Cardiac septum (tissue), 1 donor: ENCODE measurements around the gene MT1E. TPM values are rescaled to one million over a fixed set of nuclear protein-coding genes. Genes with fewer than 3 reads are reported as not detected.
"Not testable (repeated sequence)": the region's sequence is repeated elsewhere in the genome, so short reads cannot be mapped to it uniquely, and the experiment has no call there.

Source experiments
- DNase-seq: peaks from one replicate; pipeline ENCODE4 v3.0.0-alpha.2; 2020; ENCODE audit warnings: low spot score
- intact Hi-C: fragments of 100-400 bp; cut with DNase I; formaldehyde crosslinking; loops from one replicate; pipeline ENCODE4 v1.14.0; 2022
- long read RNA-seq: library from polyadenylated mRNA; unstranded; transcript quantifications from one replicate; pipeline ENCODE4 v2.0.0, GENCODE V29; 2021
- total RNA-seq: library from RNA; stranded (reverse); fragmentation: NEBNext Ultra II Directional; extraction: Animal tissue kit (Norgen Biotek cat#: 25700); gene quantifications from one replicate; pipeline ENCODE4 v1.2.1, GENCODE V29; 2021
- donor health status: DM: no; HTN: no; CAD: no.

The MT1E gene
- total RNA-seq: 36.1 TPM
- long read RNA-seq, partial matches to known transcripts: 0 of 4 reads
- long read RNA-seq, other reads (novel, unspliced or antisense): 0 of 4 reads

DNA sequence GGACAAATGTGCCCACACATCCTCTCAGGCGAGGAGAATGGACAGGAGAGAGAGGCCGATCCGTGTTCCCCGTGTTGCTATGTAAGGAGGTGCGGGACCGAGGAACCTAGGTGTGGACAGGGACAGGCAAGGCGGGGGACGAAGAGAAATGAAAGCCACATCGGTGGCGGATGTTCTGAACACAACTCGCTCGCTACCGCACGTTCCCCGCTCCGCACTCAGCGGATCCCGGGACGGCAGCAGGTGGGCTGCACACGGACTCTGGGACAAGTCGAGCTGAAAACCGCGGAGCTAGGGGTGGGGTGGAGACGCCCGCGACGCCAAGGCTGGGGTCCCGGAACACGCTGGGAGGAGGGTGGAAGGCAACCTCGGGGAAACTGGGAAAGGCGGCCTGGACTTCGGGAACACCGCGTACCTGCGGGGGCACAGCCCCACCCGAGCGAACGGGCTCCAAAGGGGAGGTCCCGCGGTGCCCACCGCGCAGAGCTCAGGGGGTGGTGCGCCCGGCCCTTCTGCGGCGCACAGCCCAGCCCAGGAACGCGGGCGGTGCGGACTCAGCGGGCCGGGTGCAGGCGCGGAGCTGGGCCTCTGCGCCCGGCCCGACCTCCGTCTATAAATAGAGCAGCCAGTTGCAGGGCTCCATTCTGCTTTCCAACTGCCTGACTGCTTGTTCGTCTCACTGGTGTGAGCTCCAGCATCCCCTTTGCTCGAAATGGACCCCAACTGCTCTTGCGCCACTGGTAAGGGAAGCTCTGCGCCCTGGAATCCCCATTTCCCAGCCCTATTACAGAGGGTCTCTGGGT lies at the start of gene MT1E:
Gene MT1E, plus strand, starts transcription at position 642 of the 803 bp plus-strand sequence. Its CDS starts 71 bp downstream, at position 713.
- intact Hi-C loops: no loop called here
- no peak for DNase-seq

DNA sequence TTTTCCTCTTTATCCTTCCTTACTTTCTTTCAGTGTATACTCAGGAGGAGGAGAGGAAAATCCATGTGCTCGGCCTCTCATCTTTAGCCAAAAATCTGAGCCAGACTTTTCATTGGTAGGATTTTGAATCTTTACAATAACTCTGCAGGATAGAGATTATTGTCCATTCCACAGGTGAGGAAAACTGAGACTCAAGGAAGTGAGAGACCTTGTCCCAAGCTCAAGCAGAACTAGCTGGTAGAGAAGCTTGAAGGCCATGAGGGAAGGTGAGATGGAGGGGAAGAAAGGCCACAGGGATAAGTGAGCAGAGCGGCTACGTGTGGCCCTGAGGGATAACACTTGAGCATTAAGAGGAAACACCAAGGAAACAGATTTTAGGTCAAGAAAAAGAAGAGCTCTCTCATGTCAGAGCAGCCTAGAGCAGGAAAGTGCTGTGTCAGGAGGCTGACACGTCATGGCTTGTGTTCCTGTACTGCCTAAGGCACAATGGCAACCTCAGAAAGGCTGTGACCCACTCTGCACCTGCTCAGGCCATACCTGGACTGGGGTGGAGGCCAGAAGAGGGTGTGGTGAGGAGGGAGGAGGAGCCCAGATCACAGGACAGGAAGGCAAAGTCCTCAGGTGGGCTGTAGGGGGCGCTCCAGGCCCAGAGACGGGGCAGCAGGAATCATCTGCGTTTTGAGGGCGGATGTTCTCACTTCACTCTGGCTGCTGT lies 48.8 kb upstream of the MT1E start:
- intact Hi-C loops: loop anchor here (5.0 kb wide), 1 partner anchor 126 kb away; no protein-coding TSS in a partner anchor
- peak; percentile 83 for DNase-seq

DNA sequence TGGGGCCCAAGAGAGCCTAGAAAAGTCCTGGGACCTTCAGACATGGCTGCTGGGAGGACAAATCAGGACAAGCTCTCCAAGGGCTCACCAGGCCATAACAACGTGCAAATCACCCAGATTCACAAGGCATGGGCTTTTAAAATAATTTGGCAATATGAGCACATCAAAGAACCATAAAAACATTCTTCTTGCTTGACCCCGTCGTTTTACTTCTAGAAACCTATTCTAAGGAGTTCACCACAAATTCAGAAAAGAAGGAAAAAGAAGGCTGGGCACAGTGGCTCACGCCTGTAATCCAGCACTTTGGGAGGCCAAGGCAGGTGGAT lies 48.3 kb upstream of the MT1E start:
- DNase-seq: no peak
- intact Hi-C loops: loop anchor here (5.0 kb wide), 1 partner anchor 125 kb away; no protein-coding TSS in a partner anchor

DNA sequence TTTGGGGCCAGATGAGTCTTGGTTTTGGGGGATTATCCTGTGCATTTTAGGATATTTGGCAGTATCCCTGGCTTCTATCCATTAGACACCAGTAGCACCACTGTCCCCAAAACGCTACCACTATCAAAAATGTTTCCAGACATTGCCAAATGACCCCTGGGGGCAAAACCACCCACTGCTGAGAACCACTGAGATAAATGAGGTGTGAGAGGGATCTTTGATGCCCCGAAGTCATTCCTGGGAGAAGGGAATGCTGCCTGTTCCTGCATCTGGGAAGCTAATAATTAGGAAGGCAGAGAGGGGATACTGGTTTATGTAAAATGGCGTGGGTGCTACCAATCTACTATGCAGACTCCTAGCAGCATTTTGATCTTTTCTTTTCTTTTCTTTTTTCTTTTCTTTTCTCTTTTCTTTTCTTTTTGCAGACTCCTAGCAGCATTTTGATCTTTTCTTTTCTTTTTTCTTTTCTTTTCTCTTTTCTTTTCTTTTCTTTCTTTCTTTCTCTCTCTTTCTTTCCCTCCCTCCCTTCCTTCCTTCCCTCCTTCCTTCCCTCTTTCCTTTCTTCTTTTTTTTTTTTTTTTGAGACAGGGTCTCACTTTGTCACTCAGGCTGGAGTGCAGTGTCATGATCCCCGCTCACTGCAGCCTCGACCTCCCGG lies 45.1 kb upstream of the MT1E start:
- DNase-seq: no peak
- intact Hi-C loops: no loop called here

DNA sequence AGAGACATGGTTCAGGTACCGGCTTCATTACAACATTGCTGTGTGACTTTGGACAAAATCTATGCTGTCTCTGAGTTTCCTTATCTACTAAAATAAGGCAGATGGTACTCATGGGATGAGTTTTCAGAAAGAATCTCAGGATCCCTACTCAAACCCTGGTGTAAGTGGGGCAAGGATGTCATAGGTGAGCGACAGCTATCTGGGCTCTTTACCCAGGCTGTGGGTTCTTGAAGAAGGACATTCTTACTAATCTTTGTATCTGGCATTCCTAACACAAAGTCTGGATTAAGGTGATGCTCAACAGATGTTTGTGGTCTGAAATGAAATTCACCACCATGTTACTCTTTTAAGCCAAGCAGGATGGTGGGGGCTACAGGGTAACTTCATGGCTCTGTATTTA lies 42.7 kb upstream of the MT1E start:
- DNase-seq, intact Hi-C loops: not testable (repeated sequence)

DNA sequence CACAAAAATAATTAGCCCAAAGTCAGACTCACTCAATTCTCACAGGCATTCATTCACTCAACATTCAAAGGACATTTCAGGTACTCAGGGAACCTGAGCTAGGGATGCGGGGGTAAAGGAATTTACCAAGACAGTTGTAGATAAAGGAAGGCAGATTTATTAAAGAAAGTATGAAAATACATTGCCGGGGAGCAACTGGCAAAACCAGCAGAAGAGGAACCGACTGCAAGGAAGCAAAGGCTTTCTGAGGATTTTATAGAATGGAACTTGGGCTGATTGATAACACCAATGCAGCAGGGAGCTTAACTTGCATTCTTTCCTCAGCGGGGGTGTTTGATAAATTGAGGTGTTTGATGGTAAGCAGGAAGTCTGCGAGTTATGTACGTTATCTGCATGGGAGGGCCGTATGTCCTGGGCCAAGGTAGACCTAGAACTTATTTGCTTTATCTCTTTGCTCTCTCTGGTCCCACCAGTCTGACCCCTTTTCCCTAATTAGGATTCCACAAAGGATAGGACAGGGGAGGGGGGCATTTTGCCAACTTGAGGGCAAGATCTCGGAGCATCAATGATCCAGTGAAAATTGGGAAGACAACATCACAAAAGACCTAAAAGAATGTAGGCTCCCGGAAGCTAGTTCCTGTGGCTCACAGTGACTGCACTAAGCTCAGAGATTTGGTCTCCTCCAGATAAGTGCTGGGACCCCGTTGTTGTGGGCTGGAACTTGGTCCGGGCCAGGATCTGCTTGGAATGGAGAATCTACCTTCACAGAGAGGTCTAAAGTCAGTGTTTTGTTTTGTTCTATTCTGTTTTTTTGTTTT lies 42.0 kb upstream of the MT1E start:
- intact Hi-C loops: no loop called here
- DNase-seq: no peak

DNA sequence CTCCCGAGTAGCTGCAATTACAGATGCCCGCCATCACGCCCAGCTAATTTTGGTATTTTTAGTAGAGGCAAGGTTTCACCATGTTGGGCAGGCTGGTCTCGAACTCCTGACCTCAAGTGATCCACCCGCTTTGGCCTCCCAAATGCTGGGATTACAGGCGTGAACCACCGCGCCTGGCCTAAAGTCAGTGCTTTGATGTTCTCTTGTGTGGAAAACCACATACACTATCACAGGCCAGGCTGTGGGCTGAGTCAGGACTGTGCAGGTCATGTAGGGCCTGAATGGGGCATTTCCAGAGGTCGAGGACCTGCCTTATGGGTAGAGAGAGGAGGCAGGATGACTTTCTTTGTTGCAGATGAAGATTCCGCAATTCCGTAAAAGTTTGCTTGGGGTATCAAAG lies 41.3 kb upstream of the MT1E start:
- intact Hi-C loops: no loop called here
- DNase-seq: no peak

DNA sequence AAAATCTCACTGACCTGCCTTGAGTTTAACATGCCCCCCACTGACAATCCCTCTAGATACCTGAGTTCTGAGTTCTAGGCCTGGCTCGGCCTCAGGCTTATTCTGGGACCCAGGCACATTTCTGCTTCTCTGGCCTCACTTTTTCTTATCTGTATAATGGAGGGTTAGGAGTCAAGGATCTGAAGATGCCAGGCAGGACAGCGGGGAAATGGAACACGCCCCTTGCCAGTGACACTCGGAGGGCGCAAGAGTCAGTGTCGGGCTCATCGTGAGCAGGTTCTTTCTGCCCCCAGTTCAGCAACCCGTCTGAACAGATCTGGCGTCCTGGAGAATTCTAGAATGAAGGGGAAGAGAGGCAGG lies 36.8 kb upstream of the MT1E start:
- DNase-seq: no peak
- intact Hi-C loops: no loop called here

DNA sequence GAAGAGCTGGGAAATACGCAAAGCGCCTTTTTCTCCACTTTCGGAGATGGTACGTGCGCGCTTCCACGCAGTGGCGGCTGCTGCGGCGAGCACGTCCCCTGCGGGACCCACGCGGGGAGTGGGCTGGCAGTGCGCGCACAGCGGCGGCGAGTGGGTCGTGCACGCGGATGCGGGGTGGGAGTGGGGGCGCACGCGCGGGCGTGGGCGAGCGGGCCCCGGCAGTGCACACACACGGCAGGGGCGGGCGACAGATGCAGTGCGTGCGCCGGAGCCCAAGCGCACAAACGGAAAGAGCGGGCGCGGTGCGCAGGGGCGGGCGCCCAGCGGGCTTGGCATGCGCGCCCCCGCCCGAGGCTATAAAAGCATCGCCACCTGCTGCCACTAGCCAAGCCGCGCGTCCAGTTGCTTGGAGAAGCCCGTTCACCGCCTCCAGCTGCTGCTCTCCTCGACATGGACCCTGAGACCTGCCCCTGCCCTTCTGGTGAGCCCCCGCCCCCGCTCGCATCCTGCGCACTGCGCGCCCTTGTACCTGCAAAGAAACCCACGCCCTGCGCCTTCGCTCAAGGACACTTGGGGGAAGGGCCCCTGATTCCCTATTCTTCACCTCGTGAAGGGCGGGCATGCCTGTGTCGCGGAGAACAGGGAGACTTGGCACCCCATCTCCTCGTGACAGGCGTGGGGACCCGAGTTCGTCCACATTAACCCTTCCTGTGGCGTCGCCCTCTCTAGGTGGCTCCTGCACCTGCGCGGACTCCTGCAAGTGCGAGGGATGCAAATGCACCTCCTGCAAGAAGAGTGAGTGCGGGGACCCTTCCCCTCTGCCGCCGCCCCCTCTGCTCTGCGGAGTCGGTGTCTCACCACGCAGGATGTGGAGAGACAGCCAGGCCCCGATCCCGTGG lies 36.2 kb upstream of the MT1E start, which contains the start of gene MT3:
Gene MT3, plus strand, starts transcription at position 388 of the 899 bp plus-strand sequence. Its CDS starts 63 bp downstream, at position 451.
- intact Hi-C loops: no loop called here
- DNase-seq: no peak

DNA sequence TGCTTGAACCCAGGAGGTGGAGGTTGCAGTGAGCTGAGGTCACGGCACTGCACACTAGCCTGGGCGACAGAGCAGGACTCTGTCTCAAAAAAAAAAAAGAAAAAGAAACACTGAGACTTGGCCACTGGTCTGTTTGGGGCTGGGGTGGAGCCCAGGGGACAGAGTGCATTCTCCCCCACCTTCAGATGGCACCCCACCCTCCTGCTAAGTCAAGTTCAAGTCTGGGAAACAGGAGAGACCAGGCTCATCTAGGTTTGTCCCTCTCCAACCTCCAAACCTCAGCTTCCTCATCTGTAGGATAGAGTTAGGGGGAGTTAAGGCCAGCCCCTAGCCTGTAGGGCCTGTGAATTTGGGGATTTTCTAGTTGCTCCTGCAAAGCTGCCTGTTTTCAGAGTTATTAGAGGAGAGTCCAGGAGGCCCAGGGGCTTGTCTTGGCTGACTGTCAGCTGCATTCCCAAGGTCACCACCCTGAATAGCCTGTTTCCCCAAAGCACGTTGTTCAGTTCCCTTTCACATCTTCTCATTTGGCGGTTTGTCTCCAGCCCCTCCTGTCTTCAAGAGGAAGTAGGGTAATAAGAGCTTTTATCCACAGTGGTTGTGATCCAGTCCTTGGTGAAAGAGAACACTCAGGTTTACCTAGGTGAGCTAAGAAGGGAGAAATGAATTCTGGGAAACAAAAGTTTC lies 34.1 kb upstream of the MT1E start:
- intact Hi-C loops: no loop called here
- DNase-seq: no peak

DNA sequence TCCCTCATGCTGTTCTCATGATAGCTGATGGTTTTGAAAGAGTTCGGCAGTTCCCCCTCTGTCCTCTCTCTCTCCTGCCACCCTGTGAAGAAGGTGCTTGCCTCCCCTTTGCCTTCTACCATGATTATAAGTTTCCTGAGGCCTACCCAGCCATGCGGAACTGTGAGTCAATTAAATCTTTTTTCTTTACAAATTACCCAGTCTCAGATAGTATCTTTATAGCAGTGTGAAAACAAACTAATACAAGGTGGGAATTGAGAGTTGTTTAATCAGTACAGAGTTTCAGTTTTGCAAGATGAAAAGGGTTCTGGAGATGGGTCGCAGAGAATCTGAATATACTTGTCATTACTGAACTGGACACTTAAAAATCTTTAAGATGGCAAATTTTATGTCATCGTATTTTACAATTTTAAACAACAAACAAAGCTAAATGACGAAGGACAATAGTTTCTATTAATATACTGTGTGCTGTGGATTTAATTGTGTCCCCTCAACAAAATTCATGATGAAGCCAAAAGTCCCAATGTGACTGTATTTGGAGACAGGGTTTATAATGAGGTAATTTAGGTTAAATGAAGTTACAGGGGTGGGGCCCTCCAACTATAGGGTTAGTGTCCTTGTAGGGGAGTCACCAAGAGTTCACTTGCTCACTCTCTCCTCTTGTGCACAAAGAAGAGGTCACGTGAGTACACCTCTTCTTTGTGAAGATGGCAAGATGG lies 31.8 kb upstream of the MT1E start:
- DNase-seq: no peak
- intact Hi-C loops: no loop called here

DNA sequence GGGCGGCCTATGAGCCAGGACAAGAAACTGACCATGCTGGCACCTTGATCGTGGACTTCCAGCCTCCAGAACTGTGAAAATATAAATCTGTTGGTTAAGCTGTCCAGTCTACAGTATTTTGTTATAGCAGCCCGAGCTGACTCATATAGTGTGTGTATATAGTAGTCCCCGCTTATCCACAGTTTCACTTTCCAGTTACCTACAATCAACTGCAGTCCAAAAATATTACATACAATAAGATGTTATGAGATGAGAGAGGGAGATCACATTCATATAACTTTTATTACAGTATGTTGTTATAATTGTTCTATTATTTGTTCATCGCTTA lies 31.3 kb upstream of the MT1E start:
- DNase-seq: no peak
- intact Hi-C loops: no loop called here

DNA sequence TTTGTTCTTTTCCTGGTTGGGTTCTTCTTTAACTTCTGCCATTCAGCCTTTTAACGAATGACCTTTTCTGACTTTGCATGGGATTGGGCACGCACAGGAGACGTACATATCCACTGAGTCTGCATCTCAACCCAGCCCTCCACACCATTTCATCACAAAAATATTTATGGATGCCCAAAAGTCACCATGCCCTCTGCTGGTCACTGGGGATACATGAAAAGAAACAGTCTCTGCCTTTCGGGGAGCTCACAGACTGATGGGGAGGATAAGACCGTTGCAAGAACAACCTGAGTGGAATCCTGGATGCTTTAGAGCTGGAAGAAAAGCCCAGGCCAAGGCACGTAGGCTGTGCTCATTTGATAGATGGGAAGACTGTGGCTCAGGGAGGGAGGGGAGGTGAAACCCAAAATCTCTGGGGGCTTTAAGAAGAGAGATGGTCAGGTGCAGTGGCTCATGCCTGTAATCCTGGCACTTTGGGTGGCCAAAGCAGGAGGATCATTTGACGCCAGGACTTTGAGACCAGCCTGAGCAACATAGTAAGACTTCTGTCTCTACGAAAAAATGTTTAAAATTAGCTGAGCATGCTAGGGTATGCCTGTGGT lies 25.1 kb upstream of the MT1E start:
- intact Hi-C loops: loop anchor here (5.0 kb wide), 2 partner anchors 37 to 88 kb away; partner anchors contain the start of gene MT1A
- DNase-seq: no peak

DNA sequence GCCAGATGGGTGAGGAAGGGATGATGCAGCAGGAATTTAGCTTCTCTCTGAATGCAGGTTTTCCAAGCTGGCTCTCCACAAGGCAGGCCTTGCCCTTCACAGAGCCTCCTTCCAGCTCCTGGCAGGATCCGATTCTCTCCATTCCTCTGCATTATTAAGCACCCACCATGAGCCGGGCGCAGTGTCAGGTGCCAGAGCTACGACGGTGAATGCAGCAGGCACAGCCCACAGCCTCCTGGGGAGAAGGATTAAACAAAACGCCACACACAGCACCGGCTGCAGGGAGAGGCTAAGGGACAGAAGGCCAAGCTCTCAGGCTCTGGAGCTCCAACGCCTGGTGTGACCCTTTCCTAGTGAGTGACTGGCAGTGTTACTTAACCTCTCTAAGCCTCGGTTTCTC lies 24.3 kb upstream of the MT1E start:
- DNase-seq: no peak

DNA sequence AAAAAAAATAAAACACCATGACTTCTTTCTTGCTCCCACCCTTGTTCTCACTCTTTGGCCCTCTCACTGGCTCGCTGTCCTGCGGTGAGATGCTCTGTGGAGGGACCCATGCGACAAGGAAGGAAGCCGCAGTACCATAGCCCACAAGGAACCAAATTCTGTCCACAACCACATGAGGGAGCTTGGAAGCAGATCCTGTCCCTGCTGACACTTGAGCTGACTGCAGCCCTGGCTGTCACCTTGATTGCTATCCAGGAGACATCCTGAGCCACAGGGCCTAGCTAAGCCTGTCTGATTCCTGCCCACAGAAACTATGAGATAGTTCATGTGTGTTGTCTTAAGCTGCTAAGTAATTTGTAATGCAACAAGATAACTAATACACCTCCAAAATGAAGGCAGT lies 22.0 kb upstream of the MT1E start:
- no peak for DNase-seq
- intact Hi-C loops: loop anchor here (1.0 to 5.0 kb wide), 3 partner anchors 34 to 98 kb away; partner anchors contain the start of gene MT1A

More for the DNA sequence above, 24.3 kb upstream of the MT1E start:
- intact Hi-C loops: loop anchor here (5.0 kb wide), 2 partner anchors 36 to 89 kb away; partner anchors contain the start of gene MT1A

DNA sequence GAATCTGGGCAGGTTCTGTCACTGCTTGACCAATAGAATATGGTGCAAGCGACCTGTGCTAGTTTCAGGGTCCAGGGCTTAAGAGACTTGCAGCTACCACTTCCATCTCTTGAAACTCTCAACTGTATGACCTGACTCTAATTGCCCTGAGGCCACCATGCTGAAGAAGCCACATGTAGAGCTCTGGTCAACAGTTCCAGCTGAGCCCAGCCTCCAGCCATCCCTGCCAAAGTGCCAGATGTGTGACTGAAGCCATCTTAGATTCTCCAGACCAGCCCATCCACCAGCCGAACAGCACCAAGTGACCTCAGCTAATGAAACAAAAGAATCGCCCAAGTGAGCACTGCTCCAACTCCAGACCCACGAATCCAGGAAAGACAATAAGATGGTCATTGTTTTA lies 20.6 kb upstream of the MT1E start:
- intact Hi-C loops: loop anchor here (5.0 kb wide), 3 partner anchors 32 to 93 kb away; partner anchors contain the start of genes BBS2 and MT1A
- DNase-seq: no peak

DNA sequence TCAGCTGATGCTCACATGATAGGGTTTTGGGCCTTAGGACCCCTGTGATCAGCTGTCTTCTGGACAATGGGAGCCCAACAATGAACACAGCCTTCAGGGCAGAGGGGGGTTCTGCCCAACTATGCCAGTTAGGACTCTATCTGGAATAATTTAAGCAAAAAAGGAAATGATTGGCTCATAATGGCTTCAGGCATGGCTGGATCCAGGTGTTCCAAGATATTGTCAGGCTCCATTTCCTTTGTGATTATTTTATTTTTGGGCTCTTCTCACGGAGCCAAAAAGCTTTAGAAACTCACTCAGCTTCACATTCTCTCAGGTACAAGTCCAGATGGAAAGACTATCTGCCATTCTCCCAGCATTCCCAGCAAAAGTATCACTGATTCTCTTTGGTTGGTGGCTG lies 20.1 kb upstream of the MT1E start:
- DNase-seq: no peak
- intact Hi-C loops: loop anchor here (5.0 kb wide), 1 partner anchor 83 kb away; the partner anchor contains the start of gene BBS2
